Esophagus muscularis mucosa (tissue), 4 donors: ENCODE measurements around the gene LEKR1. TPM values are rescaled to one million over a fixed set of nuclear protein-coding genes. Genes with fewer than 3 reads are reported as not detected.

Source experiments
- DNase-seq: peaks from one replicate; pipeline ENCODE4 v3.0.0-alpha.2; 2017; ENCODE audit errors: extremely low spot score
- H3K27ac ChIP-seq, 4 donors: fragments of 200-600 bp; sonication (generic); replicated peaks in 1 of 4; 1 replicate in 3 of 4; 2 replicates in 1 of 4; pipeline ENCODE4 v1.5.1; 2016 to 2019; ENCODE audit warnings: mild to moderate bottlenecking in 1 of 4
- H3K27me3 ChIP-seq, 4 donors: fragments of 200-600 bp; sonication (generic); one replicate each; pipeline versions ENCODE4 v1.5.1 to v1.6.0; 2016 to 2019
- H3K36me3 ChIP-seq, 4 donors: fragments of 200-600 bp; sonication (generic); one replicate each; pipeline ENCODE4 v1.5.1; 2016 to 2019
- H3K4me1 ChIP-seq, 4 donors: fragments of 200-600 bp; sonication (generic); one replicate each; pipeline ENCODE4 v1.5.1; 2016 to 2019
- H3K4me3 ChIP-seq, 4 donors: fragments of 200-600 bp; sonication (generic); 1 replicate in 2 of 4; 2 replicates in 2 of 4; pipeline ENCODE4 v1.5.1; 2016 to 2019; ENCODE audit warnings: mild to moderate bottlenecking in 4 of 4, moderate library complexity in 1 of 4
- H3K9me3 ChIP-seq, 4 donors: fragments of 200-600 bp; sonication (generic); 1 replicate in 3 of 4; 2 replicates in 1 of 4; pipeline ENCODE4 v1.5.1; 2016 to 2019
- CTCF ChIP-seq, 3 experiments: fragments of 200-600 bp in 2 of 3; fragments of 450-650 bp in 1 of 3; sonication (generic) in 2 of 3; IDR thresholded peaks; one replicate each; pipeline ENCODE4 v1.5.1; 2017 to 2019; ENCODE audit warnings: antibody characterized with exemption in 3 of 3, mild to moderate bottlenecking in 2 of 3, moderate library complexity in 1 of 3
- EP300 ChIP-seq: sonication (generic); formaldehyde crosslinking; IDR thresholded peaks from one replicate; pipeline ENCODE4 v1.6.1; 2017; ENCODE audit warnings: antibody characterized with exemption
- POLR2A ChIP-seq: fragments of 450-650 bp; IDR thresholded peaks from one replicate; pipeline ENCODE4 v1.6.1; 2017; ENCODE audit warnings: antibody characterized with exemption, moderate library complexity, mild to moderate bottlenecking, low read depth
- POLR2AphosphoS5 ChIP-seq, 2 donors: sonication (generic); formaldehyde crosslinking; IDR thresholded peaks; one replicate each; pipeline ENCODE4 v1.6.1; 2017; ENCODE audit warnings: antibody characterized with exemption in 2 of 2
- WGBS: methylation state at CpG from one replicate; pipeline ENCODE4 v1.1.5; 2018; 5-methylcytosine and 5-hydroxymethylcytosine counted together
- intact Hi-C: fragments of 100-400 bp; cut with DNase I; formaldehyde crosslinking; loops from one replicate; pipeline ENCODE4 v1.15.1; 2023
- small RNA-seq, 3 donors: library from RNA; depleted of rRNA; stranded (forward); fragments of <200 nt; gene quantifications; one replicate each; pipeline ENCODE3, GENCODE V24; 2016
- total RNA-seq, 4 donors: library from RNA; depleted of rRNA; stranded (reverse); fragments of >200 nt; gene quantifications; one replicate each; pipeline versions ENCODE4 v1.1.0 to v1.2.1, GENCODE V29; 2016

The LEKR1 gene
- total RNA-seq, 4 donors from 2014 or later, result 0.11 to 1.2 (median 0.33) TPM; not detected in 1

GRCh38 chr3:157094751-157095480, 268.8 kb downstream of the LEKR1 start:
- intact Hi-C loops, result no loop called here
- Histone ChIP-seq H3K4me3 (no peak overlapping the region), H3K4me1 (peaks cover 25 to 45% (median 33%) of the 10 kb centered on the region in 4 donors), H3K9me3 (no peaks in the 10 kb centered on the region), H3K27me3 (no peaks in the 10 kb centered on the region), H3K27ac (no peak overlapping the region), H3K36me3 (no peaks in the 10 kb centered on the region)
- TF ChIP-seq POLR2AphosphoS5 (IDR thresholded peaks at IDR 0.05) (no peak), CTCF (IDR thresholded peaks at IDR 0.05) (no peak), POLR2A (no peak), EP300 (no peak)
- 65% methylated on average over 5 of the region's 5 CpGs for WGBS
- no peak for DNase-seq

Small RNA genes lying within 50 kb of the gene (small RNA-seq; reads per million reads assigned to genes)
- gene KLF3P2, result 0 reads per million in 3 donors

Other genes with a start within 250 kb of the LEKR1 start
- gene TIPARP, start 151.8 kb upstream of the LEKR1 start, total RNA-seq, result 10 to 100 TPM; 61.9 to 94.8 (median 78.5) TPM